Stimulated activated CD8-positive, alpha-beta memory T cell treated with anti-CD3 and anti-CD28 coated beads, Interleukin-2, amount 100 ng/mL, for 48 hours (primary cell): ENCODE data around the gene IFT57.
"Not testable (repeated sequence)": the region's sequence is repeated elsewhere in the genome, so short reads cannot be mapped to it uniquely, and the experiment has no call there.

ENCODE experiments used
- DNase-seq, 2 donors: peaks; one replicate each; pipeline ENCODE4 v3.0.0-alpha.2; 2020; ENCODE audit warnings: low read depth in 2 of 2

The IFT57 gene

GRCh38 chr3:108221911-108222852 is at the start of gene IFT57:
Gene IFT57, minus strand, starts transcription at chr3:108222424. Its CDS starts 102 bp downstream, at chr3:108222322.
- DNase-seq = peak; percentile 89

GRCh38 chr3:108271626-108272025 is 49.4 kb upstream of the IFT57 start:
- DNase-seq = no peak

GRCh38 chr3:108268235-108268634 is 46.0 kb upstream of the IFT57 start:
- not testable (repeated sequence) for DNase-seq

- DNase-seq = not testable (repeated sequence)
Observed at GRCh38 chr3:108264534-108265298, 42.5 kb upstream of the IFT57 start.

DNA sequence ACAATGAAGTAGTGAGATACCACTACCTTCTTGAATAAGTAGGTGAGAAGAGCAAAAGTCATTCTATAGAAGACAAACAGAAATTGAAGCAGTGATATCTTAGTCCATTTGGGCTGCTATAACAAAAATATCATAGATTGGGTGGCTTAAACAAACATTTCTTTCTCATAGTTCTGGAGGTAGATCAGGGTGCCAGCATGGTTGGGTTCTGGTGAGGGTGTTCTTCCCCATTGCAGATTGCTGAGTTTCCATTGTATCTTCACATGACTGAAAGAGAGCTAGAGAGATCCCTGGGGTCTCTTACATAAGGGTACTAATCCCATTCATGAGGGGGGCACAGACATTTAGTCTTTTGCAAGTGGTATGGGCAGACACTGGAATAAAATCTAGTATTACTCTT is 32.9 kb upstream of the IFT57 start:
- DNase-seq = no peak

DNA sequence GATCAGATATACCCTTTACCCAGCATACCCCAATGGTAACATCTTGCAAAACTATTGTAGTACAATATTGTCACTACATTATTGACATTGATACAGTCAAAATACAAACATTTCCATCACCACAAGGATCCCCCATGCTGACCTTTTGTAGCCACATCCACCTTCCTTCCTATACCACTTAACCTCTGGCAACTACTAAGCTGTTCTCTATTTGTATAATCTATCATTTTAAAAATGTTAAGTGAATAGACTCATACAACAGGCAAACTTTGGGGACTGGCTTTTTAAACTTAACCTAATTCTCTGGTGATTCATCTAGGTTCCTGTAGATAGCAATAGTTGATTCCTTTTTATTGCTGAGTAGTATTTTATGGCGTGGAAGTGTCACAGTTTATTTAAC is 29.6 kb upstream of the IFT57 start:
- DNase-seq = no peak

DNA sequence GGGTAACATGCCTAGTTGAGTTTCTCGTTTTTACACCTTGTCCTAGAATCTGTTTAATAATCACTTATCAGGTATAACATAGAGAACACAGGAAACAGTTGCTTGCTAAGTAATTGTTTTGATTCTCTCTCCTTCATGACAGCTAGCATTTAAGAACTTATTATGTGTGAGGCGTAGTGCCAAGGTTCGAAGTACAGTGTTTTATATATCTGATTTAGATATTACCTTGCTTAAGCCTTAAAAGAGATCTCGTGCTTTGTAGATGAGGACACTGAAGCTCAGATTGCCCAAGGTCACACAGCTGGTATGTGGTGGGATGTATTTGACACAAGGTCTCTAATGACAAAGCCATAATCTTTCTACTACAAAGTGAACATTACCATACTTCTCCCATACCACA is 29.0 kb upstream of the IFT57 start:
- DNase-seq = no peak

DNA sequence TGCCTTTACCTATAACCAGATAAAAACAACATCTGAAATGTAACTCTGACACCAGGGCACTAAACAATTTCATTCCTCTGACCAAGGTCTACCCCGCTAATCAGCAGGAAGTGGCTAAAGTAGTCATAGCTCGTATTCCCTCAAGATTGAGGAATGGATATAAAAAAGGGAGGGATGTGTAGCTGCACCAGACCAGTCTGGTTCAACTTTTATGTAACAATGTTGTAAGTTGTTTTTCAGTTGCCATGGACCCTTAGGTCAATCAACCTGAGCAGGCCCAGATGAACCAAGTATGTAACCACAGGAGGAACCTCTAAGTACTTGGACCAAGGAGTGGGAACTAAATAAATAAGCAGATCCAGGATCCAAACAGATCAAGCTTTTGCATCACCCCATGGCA is 28.4 kb upstream of the IFT57 start:
- DNase-seq = no peak

- no peak for DNase-seq
Observed at GRCh38 chr3:108243243-108243642, 21.0 kb upstream of the IFT57 start.

DNA sequence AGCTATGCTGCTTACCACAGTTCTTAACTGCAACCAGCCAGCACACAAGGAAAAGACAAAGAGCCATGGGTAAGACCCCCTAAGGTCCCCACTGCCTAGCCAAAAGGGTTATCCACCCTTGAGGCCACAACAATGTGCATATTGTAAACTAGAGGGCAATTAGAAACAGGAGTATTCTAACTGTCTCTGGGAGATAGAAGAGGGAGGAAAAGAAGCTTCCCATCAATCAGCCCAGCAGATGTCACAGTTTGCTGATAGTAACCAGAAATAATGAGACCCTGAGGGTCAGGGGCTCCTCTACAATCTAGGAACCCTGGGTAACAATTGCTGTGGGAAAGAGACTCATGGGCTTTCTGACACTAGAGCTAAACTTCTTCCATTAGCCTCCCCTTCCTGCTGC is 20.6 kb upstream of the IFT57 start:
- no peak for DNase-seq

- no peak for DNase-seq
Observed at GRCh38 chr3:108241721-108242120, 19.5 kb upstream of the IFT57 start.

DNA sequence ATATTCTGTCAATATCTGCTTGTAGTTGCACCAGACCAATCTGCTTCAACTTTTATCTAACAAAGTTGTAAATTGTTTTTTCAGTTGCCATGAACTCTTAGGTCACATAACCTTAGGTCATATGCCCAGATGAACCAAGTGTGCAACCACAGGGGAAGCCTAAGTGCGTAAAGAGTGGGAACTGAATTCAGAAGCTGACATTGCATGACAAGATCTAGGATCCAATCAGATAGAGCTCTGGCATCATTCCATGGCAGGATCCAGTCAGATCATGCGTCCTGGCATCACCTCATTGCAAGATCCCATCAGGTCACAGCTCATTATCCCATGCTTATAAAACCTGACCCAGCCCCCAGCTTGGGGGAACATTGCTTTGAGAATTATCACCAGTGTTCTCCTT is 18.9 kb upstream of the IFT57 start:
- no peak for DNase-seq

GRCh38 chr3:108239082-108239481 is 16.9 kb upstream of the IFT57 start:
- no peak for DNase-seq

DNA sequence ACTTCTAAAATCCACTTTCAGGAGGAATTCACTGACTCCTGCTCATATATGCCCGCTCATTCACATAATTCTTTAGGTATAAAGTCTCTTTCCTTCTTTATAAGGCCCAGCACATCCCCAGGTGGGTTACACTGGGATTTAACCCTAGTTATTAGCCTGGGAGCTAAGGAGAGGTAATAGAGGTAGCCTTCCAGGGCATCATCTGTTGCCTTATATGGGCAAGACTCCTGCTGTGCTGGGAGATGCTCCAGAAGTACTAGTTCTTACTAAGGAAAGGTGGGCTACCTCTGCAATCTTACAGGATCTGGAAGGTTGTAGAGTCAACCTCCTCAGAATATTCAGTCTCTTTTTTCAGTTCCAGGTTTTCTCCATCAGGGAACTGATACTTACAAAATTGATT is 13.1 kb upstream of the IFT57 start:
- no peak for DNase-seq

DNA sequence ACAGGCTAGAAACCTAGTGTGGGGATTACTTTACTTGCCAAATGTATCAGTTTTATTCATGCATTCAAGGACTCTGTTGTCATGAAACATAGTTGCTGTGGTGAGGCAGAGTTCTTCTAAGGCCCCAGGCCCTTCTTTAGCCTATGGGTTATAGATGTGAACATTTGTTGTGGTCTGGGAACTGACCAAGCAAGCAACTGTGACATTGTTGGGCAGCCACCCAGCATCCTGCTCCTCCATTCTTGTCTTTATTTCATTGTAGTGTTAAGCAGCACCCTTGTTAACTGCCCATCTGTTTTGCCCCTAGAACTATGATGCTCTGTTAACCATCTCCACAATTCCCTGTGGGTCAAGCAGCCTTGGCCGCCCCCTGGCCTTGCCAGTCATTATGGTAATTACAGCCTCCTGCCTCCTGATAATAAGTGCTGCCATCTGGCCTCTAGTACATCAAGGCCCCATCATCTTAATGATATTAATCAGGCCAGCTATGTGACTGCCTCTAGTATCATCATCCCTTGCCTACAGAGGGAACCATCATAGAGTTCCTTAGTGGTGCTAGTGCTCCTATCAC is 12.2 kb upstream of the IFT57 start:
- no peak for DNase-seq

GRCh38 chr3:108228286-108228685 is 6.1 kb upstream of the IFT57 start:
- DNase-seq = no peak

- no peak for DNase-seq
Observed at GRCh38 chr3:108227131-108227530, 4.9 kb upstream of the IFT57 start.

DNA sequence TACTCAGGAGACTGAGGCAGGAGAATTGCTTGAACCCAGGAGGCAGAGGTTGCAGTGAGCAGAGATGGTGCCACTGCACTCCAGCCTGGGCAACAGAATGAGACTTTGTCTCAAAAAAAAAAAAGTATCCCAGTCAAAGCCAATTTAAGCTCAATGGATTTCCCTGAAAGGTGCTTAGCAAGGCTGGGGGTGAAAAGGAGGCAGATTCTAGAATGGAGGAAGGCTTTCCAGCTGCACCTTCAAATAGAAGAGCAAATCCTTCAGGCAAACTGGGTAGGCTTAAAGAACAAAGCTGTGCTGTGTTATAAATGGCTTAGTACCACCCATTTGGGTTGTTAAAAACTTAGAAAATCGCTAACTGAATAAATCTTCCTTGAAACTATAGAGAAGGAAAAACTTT is 3.0 kb upstream of the IFT57 start:
- no peak for DNase-seq

DNA sequence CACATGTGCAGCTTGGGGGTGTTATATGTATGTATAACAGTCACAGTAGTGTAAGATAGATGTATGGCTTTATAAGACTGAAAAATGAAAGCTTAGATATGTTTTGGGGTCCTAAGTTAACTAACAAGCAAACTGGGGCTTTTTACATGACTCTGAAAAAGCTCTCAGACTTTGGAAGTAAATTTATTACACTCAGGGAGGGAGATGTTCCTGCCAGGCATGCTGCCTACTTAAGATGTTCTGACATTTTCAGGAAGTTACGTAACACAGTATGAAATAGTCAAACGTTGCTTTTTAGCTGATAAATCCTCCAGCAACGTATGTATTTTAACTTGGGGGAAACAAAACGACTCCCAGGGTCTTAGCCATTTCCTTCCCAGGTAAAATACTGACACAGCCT is 1.7 kb upstream of the IFT57 start:
- no peak for DNase-seq

- DNase-seq = no peak
Observed at GRCh38 chr3:108222853-108223565, 785 bp upstream of the IFT57 start.

DNA sequence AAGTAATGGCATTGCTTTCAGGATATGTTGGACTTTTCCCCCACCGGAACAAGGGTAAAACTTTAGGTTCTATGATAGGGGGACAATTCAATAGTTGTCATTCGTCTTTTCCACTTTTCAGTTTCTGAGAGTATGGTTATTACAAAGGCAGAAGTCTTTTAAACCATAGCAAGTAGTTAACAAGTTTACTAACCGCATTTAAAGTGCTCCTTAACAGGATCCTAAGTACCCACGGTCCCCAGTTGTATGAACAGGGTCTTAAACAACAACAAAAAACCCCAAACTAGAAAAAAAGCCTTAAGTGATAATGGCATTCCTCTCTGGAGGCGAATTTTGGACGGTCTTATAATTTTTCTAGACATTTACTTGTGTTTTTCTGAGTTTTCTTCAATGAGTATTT is 831 bp downstream of the IFT57 start:
- DNase-seq = no peak

- no peak for DNase-seq
Observed at GRCh38 chr3:108219336-108219735, 2.9 kb downstream of the IFT57 start.
